Progenitor cell of endocrine pancreas (in vitro differentiated cells): Measurements from ENCODE around the gene ACOXL. TPM values are rescaled to one million over a fixed set of nuclear protein-coding genes. Genes with fewer than 3 reads are reported as not detected.

Source experiments
- DNase-seq: peaks from one replicate; pipeline ENCODE4 v3.0.0; 2021; ENCODE audit warnings: low spot score; ENCODE audit not compliant: unreplicated experiment
- H3K27ac Mint-ChIP-seq: 2 replicates; pipeline ENCODE4 v1.8.0; 2021; ENCODE audit warnings: mild to moderate bottlenecking, moderate library complexity, mixed read lengths
- H3K27me3 Mint-ChIP-seq: 2 replicates; pipeline ENCODE4 v1.8.0; 2021; ENCODE audit warnings: mixed read lengths
- H3K36me3 Mint-ChIP-seq: 2 replicates; pipeline ENCODE4 v1.8.0; 2022; ENCODE audit warnings: mixed read lengths; ENCODE audit not compliant: insufficient read depth
- H3K4me1 Mint-ChIP-seq: 2 replicates; pipeline ENCODE4 v1.8.0; 2021; ENCODE audit warnings: low read depth, mixed read lengths
- H3K4me3 Mint-ChIP-seq: 2 replicates; pipeline ENCODE4 v1.8.0; 2021; ENCODE audit warnings: low read depth, mild to moderate bottlenecking, moderate library complexity, mixed read lengths
- H3K9me3 Mint-ChIP-seq: 2 replicates; pipeline ENCODE4 v1.8.0; 2021; ENCODE audit warnings: low read depth, mixed read lengths
- total RNA-seq: library from RNA; stranded (reverse); gene quantifications from 2 replicates; pipeline ENCODE4 v1.2.1, GENCODE V29; 2021
- TF ChIP-seq, protein P1 (sequence below): fragments of 200-600 bp; sonication (generic); IDR thresholded peaks from one replicate; pipeline ENCODE4 v1.5.0; 2021; ENCODE audit warnings: antibody characterized with exemption, mild to moderate bottlenecking; ENCODE audit not compliant: unreplicated experiment

Gene ACOXL
- total RNA-seq, 1 donor from 2014 or later, result 0.19 TPM

DNA sequence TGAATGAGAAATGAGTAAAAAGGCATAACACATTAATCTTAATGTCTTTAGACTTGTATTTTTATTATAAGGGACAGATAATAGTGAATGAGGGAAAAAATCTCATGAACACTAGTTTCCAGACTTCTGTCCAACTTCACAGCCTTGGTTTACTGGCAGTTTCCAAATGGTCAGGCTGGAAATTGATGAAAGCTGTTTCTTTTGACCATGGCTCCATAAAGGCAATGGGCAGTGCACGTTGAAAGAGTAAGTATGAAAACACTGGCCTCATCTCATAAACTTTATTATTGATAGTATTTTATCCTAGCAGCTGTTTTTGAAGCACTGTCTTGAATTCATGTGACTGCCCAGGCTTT is 411.4 kb downstream of the ACOXL start:
- peaks cover 24% of the 10 kb centered on the region for H3K36me3 Mint-ChIP-seq
- DNase-seq, result no peak
- TF ChIP-seq, protein P1, sequence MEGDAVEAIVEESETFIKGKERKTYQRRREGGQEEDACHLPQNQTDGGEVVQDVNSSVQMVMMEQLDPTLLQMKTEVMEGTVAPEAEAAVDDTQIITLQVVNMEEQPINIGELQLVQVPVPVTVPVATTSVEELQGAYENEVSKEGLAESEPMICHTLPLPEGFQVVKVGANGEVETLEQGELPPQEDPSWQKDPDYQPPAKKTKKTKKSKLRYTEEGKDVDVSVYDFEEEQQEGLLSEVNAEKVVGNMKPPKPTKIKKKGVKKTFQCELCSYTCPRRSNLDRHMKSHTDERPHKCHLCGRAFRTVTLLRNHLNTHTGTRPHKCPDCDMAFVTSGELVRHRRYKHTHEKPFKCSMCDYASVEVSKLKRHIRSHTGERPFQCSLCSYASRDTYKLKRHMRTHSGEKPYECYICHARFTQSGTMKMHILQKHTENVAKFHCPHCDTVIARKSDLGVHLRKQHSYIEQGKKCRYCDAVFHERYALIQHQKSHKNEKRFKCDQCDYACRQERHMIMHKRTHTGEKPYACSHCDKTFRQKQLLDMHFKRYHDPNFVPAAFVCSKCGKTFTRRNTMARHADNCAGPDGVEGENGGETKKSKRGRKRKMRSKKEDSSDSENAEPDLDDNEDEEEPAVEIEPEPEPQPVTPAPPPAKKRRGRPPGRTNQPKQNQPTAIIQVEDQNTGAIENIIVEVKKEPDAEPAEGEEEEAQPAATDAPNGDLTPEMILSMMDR, result no peak
- H3K4me1 Mint-ChIP-seq, result peaks cover 6% of the 10 kb centered on the region
- no peak overlapping the region for H3K4me3 Mint-ChIP-seq
- no peaks in the 10 kb centered on the region for H3K27me3 Mint-ChIP-seq
- H3K9me3 Mint-ChIP-seq, result peaks cover 4% of the 10 kb centered on the region
- H3K27ac Mint-ChIP-seq, result peak overlapping the region; percentile 35

DNA sequence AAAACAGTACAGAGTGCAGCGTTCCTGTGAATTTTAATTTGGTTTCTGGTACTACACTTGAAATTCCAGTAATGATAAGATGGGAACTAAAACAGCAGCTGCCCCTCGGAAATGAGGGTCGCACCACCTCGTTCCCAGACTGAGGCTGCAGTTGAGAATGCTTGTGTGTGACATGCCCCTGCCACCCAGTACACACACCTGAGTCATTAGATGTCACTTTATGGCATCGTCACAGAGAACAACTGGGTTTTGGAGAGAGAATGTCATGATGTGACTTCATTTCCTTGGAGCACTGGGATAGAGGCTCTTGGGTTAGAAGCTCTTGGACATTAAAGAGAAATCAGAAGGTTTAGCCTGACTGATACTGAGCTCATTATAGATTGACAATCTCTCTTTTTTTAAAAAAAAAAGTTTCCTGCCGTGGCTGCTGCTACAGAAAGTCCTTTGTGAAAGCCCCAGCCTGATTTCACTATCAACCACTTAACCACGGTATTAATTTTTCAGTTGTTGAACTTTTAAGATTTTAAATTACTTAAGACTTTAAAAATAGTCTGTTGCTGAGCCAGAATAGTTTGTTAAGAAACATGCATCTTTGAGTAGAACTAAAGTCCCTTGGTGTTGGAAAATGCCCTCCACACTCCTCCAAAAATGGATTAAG is 412.9 kb downstream of the ACOXL start:
- no peak for DNase-seq
- H3K9me3 Mint-ChIP-seq, result peaks cover 4% of the 10 kb centered on the region
- H3K27me3 Mint-ChIP-seq, result no peaks in the 10 kb centered on the region
- no peak overlapping the region for H3K4me3 Mint-ChIP-seq
- H3K36me3 Mint-ChIP-seq, result peaks cover 20% of the 10 kb centered on the region
- H3K4me1 Mint-ChIP-seq, result peaks cover 7% of the 10 kb centered on the region
- TF ChIP-seq, protein P1, result no peak
- peak overlapping the region; percentile 9 for H3K27ac Mint-ChIP-seq

DNA sequence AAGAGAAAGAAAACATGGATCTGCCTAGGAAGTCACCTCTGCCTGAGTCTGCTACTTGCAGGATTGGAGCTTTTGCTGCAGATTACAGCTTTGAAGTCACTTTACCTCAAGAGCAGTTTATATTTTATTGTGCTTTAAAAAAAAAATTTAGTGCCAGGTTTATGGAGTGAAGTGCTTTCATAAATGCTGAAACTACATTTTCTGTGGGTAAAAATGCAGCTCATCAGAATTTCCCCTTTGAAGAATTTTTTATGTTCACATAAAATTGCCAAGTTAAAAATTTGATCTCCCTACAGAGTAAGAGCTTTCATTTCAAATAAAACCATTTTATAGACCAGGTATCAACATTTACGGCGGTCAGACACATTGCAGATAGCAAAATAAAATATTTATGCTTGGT is 413.6 kb downstream of the ACOXL start:
- no peak overlapping the region for H3K4me3 Mint-ChIP-seq
- TF ChIP-seq, protein P1, result no peak

DNA sequence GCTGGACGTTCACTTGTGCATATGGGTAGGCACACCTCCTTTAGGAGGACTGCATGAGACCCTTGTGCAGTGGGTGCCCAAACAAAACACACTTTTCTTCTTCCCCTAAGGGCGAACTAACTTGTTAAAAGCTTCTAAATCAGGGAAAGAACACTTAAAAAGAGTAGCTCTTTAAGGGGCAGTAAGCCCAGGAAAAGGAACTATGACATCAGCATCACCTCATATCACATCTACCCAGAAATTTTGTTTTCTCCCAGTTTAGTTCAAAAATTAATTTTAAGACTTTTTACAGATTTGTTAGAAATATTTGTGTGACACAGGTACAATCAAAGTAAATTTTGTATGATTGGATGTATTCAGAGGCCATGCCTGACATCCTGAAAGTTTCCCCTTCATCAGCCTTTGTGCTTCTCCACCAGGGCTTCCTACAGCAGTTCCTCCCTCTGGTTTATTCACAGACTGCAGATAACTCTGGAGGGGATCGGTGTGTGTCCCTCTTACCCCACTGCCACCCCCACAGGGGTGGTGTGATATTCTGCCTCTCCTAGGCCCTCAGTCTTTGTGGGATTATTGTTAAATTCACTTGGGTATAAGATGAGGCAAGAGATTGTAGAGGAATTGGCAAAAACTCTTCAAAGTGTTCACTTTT is 416.0 kb downstream of the ACOXL start:
- H3K9me3 Mint-ChIP-seq, result no peaks in the 10 kb centered on the region
- TF ChIP-seq, protein P1, result no peak
- H3K36me3 Mint-ChIP-seq, result peaks cover 21% of the 10 kb centered on the region
- DNase-seq, result no peak
- no peak overlapping the region for H3K4me3 Mint-ChIP-seq
- H3K4me1 Mint-ChIP-seq, result peaks cover 7% of the 10 kb centered on the region
- no peaks in the 10 kb centered on the region for H3K27me3 Mint-ChIP-seq
- H3K27ac Mint-ChIP-seq, result no peak overlapping the region

More for the DNA sequence above, 413.6 kb downstream of the ACOXL start:
- peaks cover 15% of the 10 kb centered on the region for H3K36me3 Mint-ChIP-seq
- H3K27me3 Mint-ChIP-seq, result no peaks in the 10 kb centered on the region
- H3K27ac Mint-ChIP-seq, result no peak overlapping the region
- peaks cover 7% of the 10 kb centered on the region for H3K4me1 Mint-ChIP-seq
- no peaks in the 10 kb centered on the region for H3K9me3 Mint-ChIP-seq
- DNase-seq, result no peak

- Mint-ChIP-seq H3K9me3 (no peaks in the 10 kb centered on the region), H3K4me1 (peaks cover 9% of the 10 kb centered on the region), H3K4me3 (no peak overlapping the region), H3K27me3 (no peaks in the 10 kb centered on the region), H3K36me3 (peaks cover 25% of the 10 kb centered on the region), H3K27ac (no peak overlapping the region)
- TF ChIP-seq, protein P1, result no peak
- no peak for DNase-seq
These were observed 416.6 kb downstream of the ACOXL start for GRCh38 chr2:111148925-111149324.
